Testis (tissue), 2 donors: Measurements from ENCODE around the gene CRIP3.

ENCODE experiments used
- CTCF ChIP-seq, 3 experiments: fragments of 450-650 bp in 2 of 3; fragments of 200-600 bp in 1 of 3; sonication (generic) in 1 of 3; IDR thresholded peaks; one replicate each; pipeline ENCODE4 v1.5.1; 2016 to 2019; ENCODE audit warnings: antibody characterized with exemption in 3 of 3, mild to moderate bottlenecking in 2 of 3, moderate library complexity in 1 of 3
- POLR2A ChIP-seq: fragments of 450-650 bp; IDR thresholded peaks from one replicate; pipeline ENCODE4 v1.6.1; 2017; ENCODE audit warnings: antibody characterized with exemption, mild to moderate bottlenecking, moderate library complexity

- no peak for TF ChIP-seq CTCF (IDR thresholded peaks at IDR 0.05)
- TF ChIP-seq POLR2A = no peak
Observed at GRCh38 chr6:43298565-43299337, 9.9 kb downstream of the CRIP3 start.
